Panc1 (cell line): ENCODE results near the gene PLCZ1. TPM values are rescaled to one million over a fixed set of nuclear protein-coding genes. Genes with fewer than 3 reads are reported as not detected.

Source experiments
- ATAC-seq: fragments of 200-7000 bp; cut with Tn5 transposase; 2 replicates; pipeline ENCODE4 v1.9.1; 2020; ENCODE audit warnings: mild to moderate bottlenecking, moderate library complexity
- BruUV-seq: library from RNA; stranded (reverse); fragments of 400-500 nt; replicated peaks from 2 replicates; lab custom pipeline; 2021; lab: Mats Ljungman, UMichigan
- CTCF ChIA-PET: fragments of 300-600 bp; sonication (Branson Sonifier 250); formaldehyde crosslinking; loops from one replicate; lab custom pipeline; 2022; ENCODE audit warnings: antibody characterized with exemption; lab: Charles Lee
- POLR2A ChIA-PET: fragments of 300-600 bp; sonication (Branson Sonifier 250); formaldehyde crosslinking; loops from one replicate; lab custom pipeline; 2022; ENCODE audit warnings: antibody characterized with exemption; lab: Charles Lee
- DNase-seq: peaks from one replicate; pipeline ENCODE4 v3.0.0-alpha.2; 2010; ENCODE audit warnings: low read depth, low spot score
- H3K27ac ChIP-seq: 2 replicates; pipeline ENCODE4 v1.5.1; 2011; ENCODE audit warnings: mild to moderate bottlenecking, low read length, inconsistent platforms
- H3K27me3 ChIP-seq: fragments of 200-500 bp; sonication (Bioruptor generic); 2 replicates; pipeline ENCODE4 v1.6.0; 2014; ENCODE audit warnings: low read length, inconsistent platforms; ENCODE audit not compliant: control insufficient read depth, insufficient read depth
- H3K36me3 ChIP-seq: fragments of 200-500 bp; sonication (Bioruptor generic); 2 replicates; pipeline ENCODE4 v1.5.1; 2014; ENCODE audit warnings: inconsistent platforms, mild to moderate bottlenecking, low read length, moderate library complexity; ENCODE audit not compliant: control insufficient read depth, insufficient read depth
- H3K4me1 ChIP-seq: 2 replicates; pipeline ENCODE4 v1.5.1; 2011; ENCODE audit warnings: inconsistent platforms, mild to moderate bottlenecking, low read length, moderate library complexity; ENCODE audit not compliant: control insufficient read depth, insufficient read depth
- H3K4me3 ChIP-seq, 2 experiments: 2 replicates each; pipeline ENCODE4 v1.5.1; 2011 to 2012; ENCODE audit warnings: low read depth in 2 of 2, low read length in 2 of 2, mild to moderate bottlenecking in 2 of 2, inconsistent platforms in 1 of 2, moderate library complexity in 1 of 2
- H3K9me3 ChIP-seq: fragments of 200-500 bp; sonication (Bioruptor generic); 2 replicates; pipeline ENCODE4 v1.5.1; 2014; ENCODE audit warnings: low read depth, mild to moderate bottlenecking, inconsistent platforms, low read length, moderate library complexity; ENCODE audit not compliant: control insufficient read depth, insufficient read depth
- POLR2AphosphoS5 ChIP-seq: IDR thresholded peaks from 2 replicates; pipeline ENCODE4 v1.6.1; 2012; ENCODE audit warnings: mild to moderate bottlenecking, low read depth, low read length, moderate library complexity
- SIN3A ChIP-seq: IDR thresholded peaks from 2 replicates; pipeline ENCODE4 v1.6.1; 2012; ENCODE audit warnings: low read depth, mild to moderate bottlenecking, low read length, moderate library complexity, borderline replicate concordance; ENCODE audit not compliant: insufficient read depth
- TCF7L2 ChIP-seq: IDR thresholded peaks from 2 replicates; pipeline ENCODE4 v1.6.1; 2011; ENCODE audit warnings: mild to moderate bottlenecking, low read depth, low read length, inconsistent platforms
- in situ Hi-C: cut with HindIII; loops from 2 replicates; pipeline ENCODE4 v1.10.0; 2016; ENCODE audit warnings: low sequenced_read_pairs, low pct_unique_long_range_greater_than_20kb
- intact Hi-C: fragments of 100-400 bp; cut with micrococcal nuclease; formaldehyde crosslinking; loops from one replicate; pipeline ENCODE4 v1.10.0; 2022; ENCODE audit not compliant: unreplicated experiment
- total RNA-seq: library from RNA; stranded (reverse); gene quantifications from one replicate; pipeline ENCODE4 v1.2.1, GENCODE V29; 2021; ENCODE audit not compliant: unreplicated experiment
- TF ChIP-seq, protein P1 (sequence below): fragments of 450-650 bp; IDR thresholded peaks from 2 replicates; pipeline ENCODE4 v1.5.1; 2017; ENCODE audit warnings: mild to moderate bottlenecking
- TF ChIP-seq, protein P2 (sequence below), 2 experiments: IDR thresholded peaks; 2 replicates each; pipeline ENCODE4 v1.6.1; 2011 to 2012; ENCODE audit warnings: low read depth in 2 of 2, control low read depth in 1 of 2, low read length in 1 of 2, mild to moderate bottlenecking in 1 of 2, moderate library complexity in 1 of 2; ENCODE audit not compliant: insufficient read depth in 1 of 2

Gene PLCZ1
- total RNA-seq, 1 experiment from 2014 or later: not detected

DNA sequence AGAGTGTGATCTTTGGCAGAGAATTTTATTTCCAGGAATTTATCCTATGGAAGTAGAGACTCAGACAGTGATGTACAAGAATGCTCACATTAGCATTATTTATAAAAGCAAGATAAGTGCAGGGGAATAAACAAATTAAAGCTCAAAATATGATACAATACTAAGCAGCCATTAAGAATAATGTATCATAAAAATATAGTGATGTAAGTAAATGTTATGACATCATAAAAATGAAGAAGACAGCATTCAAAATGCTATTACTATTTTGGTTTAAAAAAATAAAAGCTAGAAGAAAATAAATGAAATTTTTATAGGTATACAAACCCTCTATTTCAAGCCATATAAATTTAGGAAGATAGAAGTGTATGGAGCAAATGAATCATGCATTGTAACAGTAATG lies 17.1 kb downstream of the PLCZ1 start:
- no peak overlapping the region for H3K27ac ChIP-seq
- H3K4me3 ChIP-seq: no peak overlapping the region
- ATAC-seq (no peak), DNase-seq (no peak)
- BruUV-seq: no TSS peak
- intact Hi-C loops (no loop called here), in situ Hi-C loops (no loop called here)
- ChIA-PET POLR2A (no interaction called here), CTCF (no interaction called here)
- TF ChIP-seq, protein P1, sequence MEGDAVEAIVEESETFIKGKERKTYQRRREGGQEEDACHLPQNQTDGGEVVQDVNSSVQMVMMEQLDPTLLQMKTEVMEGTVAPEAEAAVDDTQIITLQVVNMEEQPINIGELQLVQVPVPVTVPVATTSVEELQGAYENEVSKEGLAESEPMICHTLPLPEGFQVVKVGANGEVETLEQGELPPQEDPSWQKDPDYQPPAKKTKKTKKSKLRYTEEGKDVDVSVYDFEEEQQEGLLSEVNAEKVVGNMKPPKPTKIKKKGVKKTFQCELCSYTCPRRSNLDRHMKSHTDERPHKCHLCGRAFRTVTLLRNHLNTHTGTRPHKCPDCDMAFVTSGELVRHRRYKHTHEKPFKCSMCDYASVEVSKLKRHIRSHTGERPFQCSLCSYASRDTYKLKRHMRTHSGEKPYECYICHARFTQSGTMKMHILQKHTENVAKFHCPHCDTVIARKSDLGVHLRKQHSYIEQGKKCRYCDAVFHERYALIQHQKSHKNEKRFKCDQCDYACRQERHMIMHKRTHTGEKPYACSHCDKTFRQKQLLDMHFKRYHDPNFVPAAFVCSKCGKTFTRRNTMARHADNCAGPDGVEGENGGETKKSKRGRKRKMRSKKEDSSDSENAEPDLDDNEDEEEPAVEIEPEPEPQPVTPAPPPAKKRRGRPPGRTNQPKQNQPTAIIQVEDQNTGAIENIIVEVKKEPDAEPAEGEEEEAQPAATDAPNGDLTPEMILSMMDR: no peak
- TF ChIP-seq, protein P2, sequence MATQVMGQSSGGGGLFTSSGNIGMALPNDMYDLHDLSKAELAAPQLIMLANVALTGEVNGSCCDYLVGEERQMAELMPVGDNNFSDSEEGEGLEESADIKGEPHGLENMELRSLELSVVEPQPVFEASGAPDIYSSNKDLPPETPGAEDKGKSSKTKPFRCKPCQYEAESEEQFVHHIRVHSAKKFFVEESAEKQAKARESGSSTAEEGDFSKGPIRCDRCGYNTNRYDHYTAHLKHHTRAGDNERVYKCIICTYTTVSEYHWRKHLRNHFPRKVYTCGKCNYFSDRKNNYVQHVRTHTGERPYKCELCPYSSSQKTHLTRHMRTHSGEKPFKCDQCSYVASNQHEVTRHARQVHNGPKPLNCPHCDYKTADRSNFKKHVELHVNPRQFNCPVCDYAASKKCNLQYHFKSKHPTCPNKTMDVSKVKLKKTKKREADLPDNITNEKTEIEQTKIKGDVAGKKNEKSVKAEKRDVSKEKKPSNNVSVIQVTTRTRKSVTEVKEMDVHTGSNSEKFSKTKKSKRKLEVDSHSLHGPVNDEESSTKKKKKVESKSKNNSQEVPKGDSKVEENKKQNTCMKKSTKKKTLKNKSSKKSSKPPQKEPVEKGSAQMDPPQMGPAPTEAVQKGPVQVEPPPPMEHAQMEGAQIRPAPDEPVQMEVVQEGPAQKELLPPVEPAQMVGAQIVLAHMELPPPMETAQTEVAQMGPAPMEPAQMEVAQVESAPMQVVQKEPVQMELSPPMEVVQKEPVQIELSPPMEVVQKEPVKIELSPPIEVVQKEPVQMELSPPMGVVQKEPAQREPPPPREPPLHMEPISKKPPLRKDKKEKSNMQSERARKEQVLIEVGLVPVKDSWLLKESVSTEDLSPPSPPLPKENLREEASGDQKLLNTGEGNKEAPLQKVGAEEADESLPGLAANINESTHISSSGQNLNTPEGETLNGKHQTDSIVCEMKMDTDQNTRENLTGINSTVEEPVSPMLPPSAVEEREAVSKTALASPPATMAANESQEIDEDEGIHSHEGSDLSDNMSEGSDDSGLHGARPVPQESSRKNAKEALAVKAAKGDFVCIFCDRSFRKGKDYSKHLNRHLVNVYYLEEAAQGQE (IDR thresholded peaks at IDR 0.05; ENCODE audit: insufficient read depth in 1 of 2, low read depth in 2 of 2, low read length in 1 of 2): no peak
- no peak for TF ChIP-seq TCF7L2
- TF ChIP-seq POLR2AphosphoS5: no peak
- TF ChIP-seq SIN3A: no peak
- H3K4me1 ChIP-seq: no peaks in the 10 kb centered on the region
- no peaks in the 10 kb centered on the region for H3K9me3 ChIP-seq
- H3K36me3 ChIP-seq: no peaks in the 10 kb centered on the region
- no peaks in the 10 kb centered on the region for H3K27me3 ChIP-seq

DNA sequence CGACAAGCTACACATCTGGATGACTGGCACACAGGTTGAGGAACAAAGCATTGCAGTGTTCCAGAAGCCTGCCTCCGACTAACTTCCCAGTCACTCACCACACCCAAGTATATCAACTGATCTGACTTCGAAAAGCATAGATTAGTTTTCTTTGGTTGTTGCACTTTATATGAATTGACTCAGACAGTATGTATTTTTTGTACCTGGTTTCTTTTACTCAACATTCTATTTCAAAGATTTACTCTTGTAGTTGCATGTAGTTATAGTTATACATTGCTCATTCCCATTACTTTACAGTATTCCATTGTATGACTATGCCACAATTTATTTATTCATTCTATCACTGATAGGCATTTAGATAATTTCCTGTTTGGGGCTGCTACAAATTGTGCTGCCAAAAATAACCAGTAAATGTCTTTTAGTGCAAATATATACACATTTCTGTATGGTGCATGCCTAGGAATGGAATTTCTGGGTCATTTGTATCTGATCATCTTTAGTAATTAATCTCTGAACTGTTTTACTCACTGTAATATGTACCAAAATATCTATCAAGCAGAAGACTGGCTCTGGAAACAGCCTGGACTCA lies 17.8 kb downstream of the PLCZ1 start:
- intact Hi-C loops: no loop called here
- Histone ChIP-seq H3K9me3 (no peaks in the 10 kb centered on the region), H3K27me3 (no peaks in the 10 kb centered on the region), H3K27ac (no peak overlapping the region), H3K4me3 (no peak overlapping the region), H3K4me1 (no peaks in the 10 kb centered on the region), H3K36me3 (no peaks in the 10 kb centered on the region)
- CTCF ChIA-PET: no interaction called here
- no TSS peak for BruUV-seq
- in situ Hi-C loops: no loop called here
- POLR2A ChIA-PET: no interaction called here
- DNase-seq (no peak), ATAC-seq (no peak)
- TF ChIP-seq POLR2AphosphoS5: no peak
- TF ChIP-seq TCF7L2: no peak
- TF ChIP-seq, protein P2 (IDR thresholded peaks at IDR 0.05; ENCODE audit: insufficient read depth in 1 of 2, low read depth in 2 of 2, low read length in 1 of 2): no peak
- no peak for TF ChIP-seq SIN3A
- TF ChIP-seq, protein P1: no peak
